H1 (cell line): ENCODE measurements around the gene CDYL2.

ENCODE experiments used
- BRCA1 ChIP-seq: IDR thresholded peaks from 2 replicates; pipeline ENCODE4 v1.6.1; 2012; ENCODE audit warnings: low read depth, low read length, improper control_type of control experiment
- CREB1 ChIP-seq: IDR thresholded peaks from 2 replicates; pipeline ENCODE4 v1.6.1; 2012; ENCODE audit warnings: inconsistent platforms
- CTCF ChIP-seq, 3 experiments: IDR thresholded peaks; 1 replicate in 2 of 3; 2 replicates in 1 of 3; pipeline versions ENCODE4 v1.5.1 to v1.6.1; 2011; ENCODE audit warnings: low read length in 3 of 3, mild to moderate bottlenecking in 3 of 3, inconsistent platforms in 2 of 3, low read depth in 1 of 3, moderate library complexity in 1 of 3; ENCODE audit not compliant: insufficient read depth in 1 of 3; ENCODE audit errors: control extremely low read depth in 1 of 3
- GABPA ChIP-seq: IDR thresholded peaks from 2 replicates; pipeline ENCODE4 v1.6.1; 2011; ENCODE audit warnings: mild to moderate bottlenecking, low read length, moderate library complexity, borderline replicate concordance; ENCODE audit not compliant: insufficient read depth
- KDM5A ChIP-seq: fragments of 200-600 bp; IDR thresholded peaks from 2 replicates; pipeline ENCODE4 v1.7.1; 2012; ENCODE audit warnings: mild to moderate bottlenecking, low read length, inconsistent platforms, mixed read lengths
- POLR2A ChIP-seq, 2 experiments: IDR thresholded peaks; 1 replicate in 1 of 2; 2 replicates in 1 of 2; pipeline ENCODE4 v1.6.1; 2011; ENCODE audit warnings: low read depth in 2 of 2, low read length in 2 of 2, mild to moderate bottlenecking in 2 of 2; ENCODE audit errors: control extremely low read depth in 1 of 2
- POLR2AphosphoS5 ChIP-seq: IDR thresholded peaks from 2 replicates; pipeline ENCODE4 v1.6.1; 2011; ENCODE audit warnings: low read depth, low read length
- POU5F1 ChIP-seq: IDR thresholded peaks from 2 replicates; pipeline ENCODE4 v1.6.1; 2011; ENCODE audit warnings: low read depth, mild to moderate bottlenecking, low read length, moderate library complexity
- SAP30 ChIP-seq: fragments of 300-600 bp; sonication (generic); IDR thresholded peaks from 2 replicates; pipeline ENCODE4 v1.7.1; 2012; ENCODE audit warnings: low read length, moderate library complexity, mild to moderate bottlenecking, inconsistent platforms; ENCODE audit not compliant: insufficient read depth, insufficient replicate concordance
- SIN3A ChIP-seq, 2 experiments: IDR thresholded peaks in 1 of 2; conservative IDR thresholded peaks in 1 of 2; 2 replicates each; pipeline ENCODE4 v1.6.1; 2011 to 2012; ENCODE audit warnings: low read length in 2 of 2, improper control_type of control experiment in 1 of 2, low read depth in 1 of 2, mild to moderate bottlenecking in 1 of 2
- TAF1 ChIP-seq: IDR thresholded peaks from 2 replicates; pipeline ENCODE4 v1.6.1; 2011; ENCODE audit warnings: mild to moderate bottlenecking, low read depth, low read length

- TF ChIP-seq CTCF (IDR thresholded peaks at IDR 0.05; ENCODE audit: control extremely low read depth in 1 of 3, insufficient read depth in 1 of 3, low read depth in 1 of 3, low read length in 3 of 3) (no peak), GABPA (no peak), POLR2AphosphoS5 (no peak), POU5F1 (no peak), SAP30 (no peak), CREB1 (no peak), SIN3A (conservative IDR thresholded peaks at IDR 0.05 in 1 of 2, IDR thresholded peaks at IDR 0.05 in 1 of 2; ENCODE audit: low read depth in 1 of 2, low read length in 2 of 2) (no peak), BRCA1 (no peak), TAF1 (no peak), KDM5A (no peak), POLR2A (IDR thresholded peaks at IDR 0.05; ENCODE audit: control extremely low read depth in 1 of 2, low read depth in 2 of 2, low read length in 2 of 2) (no peak)
Observed at GRCh38 chr16:80702696-80703095, 101.7 kb downstream of the CDYL2 start.
